ENCODE measurements around the gene FBXL17. TPM values are rescaled to one million over a fixed set of nuclear protein-coding genes. Genes with fewer than 3 reads are reported as not detected.

FBXL17 gene
- polyA plus RNA-seq, 1 of the 3 experiments (the other 2 are of a cell fraction) = 4.4 TPM

- Histone ChIP-seq H3F3A (replicated peaks; ENCODE audit: insufficient read depth) (no peaks in the 10 kb centered on the region), H3K4me1 (ENCODE audit: control insufficient read depth in 1 of 2, insufficient read depth in 2 of 2, low read depth in 1 of 2, low read length in 1 of 2) (no peaks in the 10 kb centered on the region), H3K9me2 (no peaks in the 10 kb centered on the region), H3K27me3 (ENCODE audit: insufficient read depth) (no peaks in the 10 kb centered on the region), H3K9me3 (no peaks in the 10 kb centered on the region), H4K20me1 (ENCODE audit: insufficient read depth) (no peaks in the 10 kb centered on the region), H3K4me3 (ENCODE audit: low read depth in 2 of 2, low read length in 1 of 2) (no peak overlapping the region), H3K79me2 (ENCODE audit: insufficient read depth) (no peaks in the 10 kb centered on the region), H3K4me2 (no peak overlapping the region), H3K36me3 (replicated peaks in 1 of 2; ENCODE audit: control insufficient read depth in 1 of 2, insufficient read depth in 2 of 2, low read length in 1 of 2) (peaks cover 0 to 3% of the 10 kb centered on the region in 2 experiments), H3K27ac (ENCODE audit: low read depth in 2 of 2, low read length in 1 of 2) (no peak overlapping the region), H2AFZ (ENCODE audit: low read depth) (no peak overlapping the region), H3K9ac (no peak overlapping the region)
- ChIA-PET POLR2A (no interaction called here), CTCF (no interaction called here)
- DNase-seq = no peak
- 96% methylated on average over 2 of the region's 2 CpGs for WGBS (ENCODE audit: low lambda C conversion rate)
- no peak for TF ChIP-seq CTCF (IDR thresholded peaks at IDR 0.05)
- no peak for TF ChIP-seq FOXJ3 (CRISPR knock-in tag; IDR thresholded peaks at IDR 0.05)
- no peak for TF ChIP-seq USF2 (IDR thresholded peaks at IDR 0.05; ENCODE audit: borderline replicate concordance, low read depth, low read length)
- TF ChIP-seq TCF12 (IDR thresholded peaks at IDR 0.05) = no peak
- no peak for TF ChIP-seq ELF1 (IDR thresholded peaks at IDR 0.05)
- no peak for TF ChIP-seq YY1 (IDR thresholded peaks at IDR 0.05; ENCODE audit: low read depth)
- TF ChIP-seq FOSL2 (IDR thresholded peaks at IDR 0.05; ENCODE audit: borderline replicate concordance, low read depth) = no peak
- no peak for TF ChIP-seq POLR2AphosphoS5 (IDR thresholded peaks at IDR 0.05; ENCODE audit: low read depth, low read length)
- no peak for TF ChIP-seq PBX3 (IDR thresholded peaks at IDR 0.05)
- no peak for TF ChIP-seq RAD21 (IDR thresholded peaks at IDR 0.05; ENCODE audit: low read length)
- no peak for TF ChIP-seq CHD2 (IDR thresholded peaks at IDR 0.05; ENCODE audit: low read length, partially characterized antibody)
- TF ChIP-seq NFIC (IDR thresholded peaks at IDR 0.05; ENCODE audit: borderline replicate concordance) = no peak
- TF ChIP-seq SIN3A (IDR thresholded peaks at IDR 0.05; ENCODE audit: borderline replicate concordance, low read depth, low read length) = no peak
- no peak for TF ChIP-seq MEF2A (IDR thresholded peaks at IDR 0.05; ENCODE audit: borderline replicate concordance, low read depth)
- TF ChIP-seq JUND (IDR thresholded peaks at IDR 0.05) = no peak
- no peak for TF ChIP-seq TAF1 (IDR thresholded peaks at IDR 0.05; ENCODE audit: borderline replicate concordance, low read depth, low read length)
- TF ChIP-seq RFX5 (IDR thresholded peaks at IDR 0.05; ENCODE audit: low read length) = no peak
- no peak for TF ChIP-seq RXRA (IDR thresholded peaks at IDR 0.05; ENCODE audit: borderline replicate concordance, low read depth)
- no peak for TF ChIP-seq EP300 (IDR thresholded peaks at IDR 0.05; ENCODE audit: borderline replicate concordance in 1 of 2, low read depth in 1 of 2, low read length in 1 of 2)
- no peak for TF ChIP-seq MAX (IDR thresholded peaks at IDR 0.05; ENCODE audit: low read depth)
Measured at GRCh38 chr5:107863125-107863524, 518.8 kb downstream of the FBXL17 start.

Data from SK-N-SH (cell line).